ENCODE measurements around the gene ASPSCR1.
A peak's percentile ranks its signal among the peaks of the same experiment; 100 is the strongest.

ASPSCR1 gene

GRCh38 chr17:82013772-82014321 is 36.4 kb downstream of the ASPSCR1 start:
- DNase-seq = no peak

- no peak for DNase-seq
These were observed 37.0 kb downstream of the ASPSCR1 start for GRCh38 chr17:82014432-82014831.

GRCh38 chr17:82014971-82015310 is 37.5 kb downstream of the ASPSCR1 start:
- DNase-seq = no peak

GRCh38 chr17:82015311-82015971 is 38.0 kb downstream of the ASPSCR1 start:
- no peak for DNase-seq

GRCh38 chr17:82016061-82016874 is 38.8 kb downstream of the ASPSCR1 start:
- DNase-seq = no peak

GRCh38 chr17:82016875-82017459 is 39.5 kb downstream of the ASPSCR1 start:
- no peak for DNase-seq

- no peak for DNase-seq
These were observed 40.3 kb downstream of the ASPSCR1 start for GRCh38 chr17:82017612-82018151.

- no peak for DNase-seq
These were observed 40.9 kb downstream of the ASPSCR1 start for GRCh38 chr17:82018152-82018988.

- no peak for DNase-seq
These were observed 41.7 kb downstream of the ASPSCR1 start for GRCh38 chr17:82018989-82019689.

GRCh38 chr17:82019690-82020571 is 42.5 kb downstream of the ASPSCR1 start:
- DNase-seq = peak in 1 of 2 experiments; percentile 78

GRCh38 chr17:82020572-82021106 is 43.2 kb downstream of the ASPSCR1 start:
- DNase-seq = no peak

GRCh38 chr17:82021107-82021899 is 43.9 kb downstream of the ASPSCR1 start:
- DNase-seq = peak; percentile 37 to 83

- no peak for DNase-seq
These were observed 44.5 kb downstream of the ASPSCR1 start for GRCh38 chr17:82021900-82022309.

GRCh38 chr17:82022310-82022980 is 45.0 kb downstream of the ASPSCR1 start, which contains the start of gene CENPX:
CENPX (minus strand) TSS chr17:82022878; CDS start chr17:82022861, 17 bp downstream.
- peak in 1 of 2 experiments; percentile 70 for DNase-seq

GRCh38 chr17:82022981-82023446 is 45.6 kb downstream of the ASPSCR1 start, which contains the start of gene LRRC45:
LRRC45 (plus strand) TSS chr17:82023305; CDS start chr17:82023644, 339 bp downstream.
- peak; percentile 99 to 100 for DNase-seq

GRCh38 chr17:82023447-82024241 is 46.2 kb downstream of the ASPSCR1 start:
- peak in 1 of 2 experiments; percentile 71 for DNase-seq

GRCh38 chr17:82024859-82025258 is 47.4 kb downstream of the ASPSCR1 start:
- DNase-seq = no peak

All from NCI-H526 (cell line).